Measurements from ENCODE around the gene GMPPA.

The GMPPA gene

DNA sequence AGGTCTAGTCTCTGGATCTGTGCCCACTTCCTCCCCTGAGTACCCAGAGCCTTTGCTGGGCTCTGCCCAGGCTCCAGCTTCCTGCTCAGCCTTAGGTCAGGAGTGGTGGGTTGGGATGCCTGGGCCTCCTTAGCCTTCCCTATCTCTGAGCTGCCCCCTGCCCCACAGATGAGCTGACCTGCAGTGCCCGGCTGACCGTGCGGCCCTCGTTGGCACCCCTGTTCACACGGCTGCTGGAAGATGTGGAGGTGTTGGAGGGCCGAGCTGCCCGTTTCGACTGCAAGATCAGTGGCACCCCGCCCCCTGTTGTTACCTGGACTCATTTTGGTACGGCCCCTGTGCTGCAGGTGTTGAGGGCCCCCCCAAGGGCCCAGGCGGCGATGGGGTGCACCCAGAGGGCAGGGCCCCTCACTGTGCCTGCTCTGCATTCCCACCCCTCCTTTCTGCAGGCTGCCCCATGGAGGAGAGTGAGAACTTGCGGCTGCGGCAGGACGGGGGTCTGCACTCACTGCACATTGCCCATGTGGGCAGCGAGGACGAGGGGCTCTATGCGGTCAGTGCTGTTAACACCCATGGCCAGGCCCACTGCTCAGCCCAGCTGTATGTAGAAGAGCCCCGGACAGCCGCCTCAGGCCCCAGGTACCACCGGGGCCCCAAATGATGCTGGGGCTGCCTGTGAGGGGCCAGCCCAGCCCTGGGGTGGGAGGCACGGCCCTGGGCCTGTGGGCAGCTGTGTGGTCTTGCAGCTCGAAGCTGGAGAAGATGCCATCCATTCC is 30.1 kb upstream of the GMPPA start:
- no peak for DNase-seq (ENCODE audit: low read depth)

DNA sequence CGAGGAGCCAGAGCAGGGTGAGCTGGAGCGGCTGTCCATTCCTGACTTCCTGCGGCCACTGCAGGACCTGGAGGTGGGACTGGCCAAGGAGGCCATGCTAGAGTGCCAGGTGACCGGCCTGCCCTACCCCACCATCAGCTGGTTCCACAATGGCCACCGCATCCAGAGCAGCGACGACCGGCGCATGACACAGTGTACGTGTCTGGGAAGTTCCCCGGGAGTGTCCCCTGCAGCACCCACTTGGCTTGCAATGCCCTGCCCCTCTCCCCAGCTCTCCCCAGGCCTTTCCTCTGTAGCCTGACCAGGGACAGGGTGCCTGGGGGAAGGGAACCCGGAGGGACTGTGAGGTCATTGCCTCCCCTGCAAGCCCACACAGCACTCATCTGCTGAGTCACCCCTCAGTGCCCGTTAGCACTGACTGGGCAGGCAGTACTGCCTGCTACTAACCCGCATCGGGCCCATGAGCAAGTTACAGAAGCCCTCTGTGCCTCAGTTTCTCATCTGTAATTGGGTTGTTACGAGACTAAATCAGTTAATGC is 29.4 kb upstream of the GMPPA start:
- DNase-seq (ENCODE audit: low read depth): no peak

- no peak for DNase-seq (ENCODE audit: low read depth)
Observed at GRCh38 chr2:219470429-219470828, 28.3 kb upstream of the GMPPA start.

GRCh38 chr2:219471476-219472371 is 27.0 kb upstream of the GMPPA start:
- no peak for DNase-seq (ENCODE audit: low read depth)

DNA sequence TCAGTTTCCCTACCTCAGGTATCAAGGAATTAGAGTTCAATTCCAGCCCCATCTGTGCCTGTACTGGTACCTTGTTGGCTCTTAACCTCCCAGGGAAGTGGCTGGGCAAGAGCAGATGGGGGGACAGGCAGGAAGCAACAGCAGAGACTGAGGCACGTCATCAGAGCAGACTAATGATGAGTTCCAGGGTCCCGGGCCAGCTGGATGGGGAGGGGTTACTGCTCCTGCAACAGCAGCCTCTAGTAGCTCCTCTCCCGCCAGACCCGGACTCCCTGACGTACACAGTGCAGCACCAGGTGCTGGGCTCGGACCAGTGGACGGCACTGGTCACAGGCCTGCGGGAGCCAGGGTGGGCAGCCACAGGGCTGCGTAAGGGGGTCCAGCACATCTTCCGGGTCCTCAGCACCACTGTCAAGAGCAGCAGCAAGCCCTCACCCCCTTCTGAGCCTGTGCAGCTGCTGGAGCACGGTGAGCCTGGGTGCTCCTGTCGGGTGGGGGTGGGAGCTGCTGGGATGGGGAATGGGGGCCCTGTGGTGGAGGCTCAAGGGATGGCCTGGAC is 26.0 kb upstream of the GMPPA start:
- no peak for DNase-seq (ENCODE audit: low read depth)

GRCh38 chr2:219473511-219473910 is 25.2 kb upstream of the GMPPA start:
- DNase-seq (ENCODE audit: low read depth): no peak

DNA sequence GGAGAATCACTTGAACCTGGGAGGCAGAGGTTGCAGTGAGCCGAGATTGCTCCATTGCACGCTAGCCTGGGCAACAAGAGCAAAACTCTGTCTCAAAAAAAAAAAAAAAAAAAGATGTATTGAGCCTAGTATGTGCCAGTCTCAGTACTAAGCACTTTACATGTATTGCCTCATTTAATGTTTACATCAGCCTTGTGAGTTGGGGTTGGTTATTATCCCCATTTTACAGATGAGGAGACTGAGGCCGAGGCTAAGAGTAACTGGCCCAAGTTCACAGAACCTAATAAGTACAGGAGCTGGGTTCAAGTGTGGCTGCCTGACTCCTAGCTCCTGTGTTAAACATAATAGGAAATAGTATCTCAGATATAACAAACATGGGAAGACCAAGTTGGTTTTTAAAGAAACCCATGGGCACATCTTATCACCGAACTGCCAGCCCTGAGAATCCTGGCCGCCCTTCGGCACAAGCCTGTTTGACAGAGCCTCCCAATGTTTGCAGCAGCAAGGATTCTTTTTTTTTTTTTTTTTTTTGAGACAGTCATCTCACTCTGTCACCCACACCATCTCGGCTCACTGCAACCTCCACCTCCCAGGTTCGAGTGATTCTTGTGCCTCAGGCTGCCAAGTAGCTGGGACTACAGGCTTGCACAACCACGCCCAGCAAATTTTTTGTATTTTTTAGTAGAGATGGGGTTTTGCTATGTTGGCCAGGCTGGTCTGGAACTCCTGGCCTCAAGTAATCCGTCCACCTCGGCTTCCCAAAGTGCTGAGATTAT is 24.2 kb upstream of the GMPPA start:
- DNase-seq (ENCODE audit: low read depth): no peak

- no peak for DNase-seq (ENCODE audit: low read depth)
Observed at GRCh38 chr2:219475278-219475677, 23.4 kb upstream of the GMPPA start.

DNA sequence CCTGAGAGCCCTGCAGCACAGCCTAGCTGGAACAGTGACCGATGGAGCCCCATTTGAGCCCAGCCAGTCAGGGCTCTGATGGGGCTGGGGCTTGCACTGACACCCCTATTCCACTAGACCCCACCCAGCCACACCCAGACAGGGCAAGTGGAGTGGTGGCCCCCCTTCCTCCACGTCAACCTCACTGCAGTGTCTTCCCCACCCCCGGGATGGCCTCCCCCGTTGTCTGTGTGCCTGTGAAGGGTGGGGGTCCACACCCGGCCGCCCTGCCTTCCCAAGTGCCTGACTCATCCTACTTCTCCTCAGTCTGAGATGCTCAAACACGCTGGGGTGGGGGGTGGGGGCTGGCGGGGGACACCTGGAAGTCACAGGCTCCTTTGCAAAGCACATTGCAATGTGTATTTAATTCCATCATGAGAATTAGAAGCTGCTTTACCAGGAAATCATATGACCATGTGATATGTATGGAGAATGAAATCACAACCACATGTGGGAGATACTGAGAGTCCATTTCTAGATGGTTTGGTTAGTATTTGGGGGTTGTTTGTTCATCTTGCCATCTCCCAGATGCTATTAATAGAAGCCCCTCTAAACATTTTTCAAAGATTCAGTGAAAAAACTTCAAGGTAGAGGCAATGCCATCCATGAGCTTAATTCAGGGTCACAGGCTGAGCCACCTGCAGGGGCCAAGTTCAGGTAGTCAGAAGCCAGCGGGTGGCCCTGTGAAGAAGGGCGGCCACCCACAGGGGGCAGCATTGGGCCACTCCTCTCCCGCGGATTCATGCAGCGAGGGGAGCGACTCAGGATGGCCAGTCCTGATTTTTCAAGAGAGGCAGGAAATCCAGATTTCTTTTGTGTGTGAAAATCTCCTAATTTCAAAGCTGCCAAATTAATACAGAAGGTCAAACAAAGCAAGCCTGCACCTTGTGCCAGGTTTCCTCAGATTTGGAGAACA is 22.7 kb upstream of the GMPPA start:
- DNase-seq (ENCODE audit: low read depth): no peak

DNA sequence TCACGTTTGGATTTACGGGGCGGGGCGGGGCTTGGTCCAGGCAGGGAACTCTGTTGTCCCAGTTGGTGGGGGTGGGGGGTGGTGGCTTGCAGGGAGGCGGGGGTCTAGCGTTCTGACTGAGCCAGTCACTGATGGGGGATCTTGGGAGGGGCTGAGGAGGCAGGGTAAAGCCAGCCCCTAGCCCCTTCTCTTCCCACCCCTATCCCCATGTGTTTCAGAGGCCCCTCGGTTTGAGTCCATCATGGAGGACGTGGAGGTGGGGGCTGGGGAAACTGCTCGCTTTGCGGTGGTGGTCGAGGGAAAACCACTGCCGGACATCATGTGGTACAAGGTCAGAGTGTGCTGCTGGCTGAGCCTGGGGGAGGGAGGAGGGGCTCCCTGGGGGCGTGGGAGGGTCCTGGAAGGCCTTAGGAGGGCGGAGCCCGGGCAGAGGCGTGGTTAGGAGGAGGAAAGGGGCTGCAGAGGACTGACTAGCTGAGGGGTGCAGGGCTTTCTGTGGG is 22.0 kb upstream of the GMPPA start:
- DNase-seq (ENCODE audit: low read depth): no peak

GRCh38 chr2:219477179-219477578 is 21.5 kb upstream of the GMPPA start:
- no peak for DNase-seq (ENCODE audit: low read depth)

DNA sequence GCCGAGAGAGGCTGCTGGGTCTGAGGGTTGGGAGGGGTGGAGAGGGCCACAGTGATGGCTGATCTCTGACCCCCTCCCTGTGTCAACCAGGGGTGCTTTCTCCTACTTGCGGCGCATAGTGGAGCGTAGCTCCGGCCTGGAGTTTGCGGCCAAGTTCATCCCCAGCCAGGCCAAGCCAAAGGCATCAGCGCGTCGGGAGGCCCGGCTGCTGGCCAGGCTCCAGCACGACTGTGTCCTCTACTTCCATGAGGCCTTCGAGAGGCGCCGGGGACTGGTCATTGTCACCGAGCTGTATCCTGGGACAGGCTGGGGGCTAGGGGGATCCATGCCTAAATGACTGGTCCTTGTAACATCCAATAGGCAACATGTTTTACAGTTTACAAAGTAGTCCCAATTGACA is 20.9 kb upstream of the GMPPA start:
- no peak for DNase-seq (ENCODE audit: low read depth)

DNA sequence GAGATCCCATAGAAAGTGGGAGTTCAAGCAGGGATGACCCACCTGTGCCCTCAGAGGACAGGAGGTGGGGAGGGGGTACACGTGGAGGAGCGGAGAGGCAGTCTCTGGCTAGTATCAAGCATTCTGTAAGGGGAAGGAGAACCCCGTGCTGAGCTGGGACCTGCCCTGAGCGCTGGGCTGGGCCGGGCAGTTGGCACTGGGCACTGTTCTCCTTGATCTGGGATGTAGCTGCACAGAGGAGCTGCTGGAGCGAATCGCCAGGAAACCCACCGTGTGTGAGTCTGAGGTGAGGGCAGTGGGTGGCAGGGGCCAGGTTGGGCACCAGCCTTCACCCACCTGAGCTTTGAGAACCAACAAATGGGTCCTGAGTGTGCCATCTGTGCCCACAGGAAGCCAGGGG is 19.8 kb upstream of the GMPPA start:
- DNase-seq (ENCODE audit: low read depth): no peak

- no peak for DNase-seq (ENCODE audit: low read depth)
Observed at GRCh38 chr2:219480004-219480403, 18.7 kb upstream of the GMPPA start.

- no peak for DNase-seq (ENCODE audit: low read depth)
Observed at GRCh38 chr2:219482674-219483405, 15.9 kb upstream of the GMPPA start.

GRCh38 chr2:219483451-219484342 is 15.0 kb upstream of the GMPPA start:
- DNase-seq (ENCODE audit: low read depth): no peak

GRCh38 chr2:219484343-219485200 is 14.1 kb upstream of the GMPPA start:
- DNase-seq (ENCODE audit: low read depth): no peak

DNA sequence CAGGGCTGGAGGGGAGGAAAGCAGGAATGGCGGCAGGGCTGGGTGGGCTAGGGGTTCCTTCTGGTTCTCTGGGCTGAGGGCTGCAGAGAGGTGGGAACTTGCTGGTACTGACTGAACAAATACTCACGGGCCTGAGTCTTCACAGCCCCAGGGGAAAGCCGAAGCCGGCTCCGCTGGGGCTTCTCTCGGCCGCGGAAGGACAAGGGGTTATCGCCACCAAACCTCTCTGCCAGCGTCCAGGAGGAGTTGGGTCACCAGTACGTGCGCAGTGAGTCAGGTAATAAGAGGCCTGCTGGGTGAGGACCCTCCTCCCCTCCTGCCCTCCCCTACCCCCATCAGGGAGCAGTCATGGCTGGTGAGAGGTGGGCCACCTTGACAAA is 13.5 kb upstream of the GMPPA start:
- DNase-seq (ENCODE audit: low read depth): no peak
